Measurements from ENCODE around the gene DOCK9. TPM values are rescaled to one million over a fixed set of nuclear protein-coding genes. Genes with fewer than 3 reads are reported as not detected.

DOCK9 gene
- total and polyA plus RNA-seq, 2 donors (not counting 1 experiment from before 2014, with no cell fraction given): 18.2 TPM

DNA sequence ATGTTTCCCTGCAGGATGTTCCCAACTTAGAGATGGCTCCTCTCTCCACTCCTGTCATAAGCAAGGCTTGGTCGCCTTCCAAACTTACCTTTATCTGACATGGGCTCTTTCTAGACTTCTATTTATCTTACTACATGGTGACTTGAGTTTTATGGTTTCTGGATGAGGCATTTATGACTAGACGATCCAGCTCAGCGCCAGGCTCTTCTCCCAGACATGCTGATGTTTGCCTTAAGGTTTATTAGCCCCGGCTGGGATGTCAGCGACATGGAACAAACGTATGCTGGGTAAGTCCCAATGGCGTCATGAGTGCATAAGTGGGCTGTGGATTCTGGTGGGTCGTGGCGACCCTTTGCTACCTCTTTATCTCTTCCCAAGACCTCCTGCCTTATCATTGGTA lies 185.5 kb downstream of the DOCK9 start:
- H3K4me1 ChIP-seq (ENCODE audit: control insufficient read depth, extremely low read depth, insufficient read depth, low read length): no peaks in the 10 kb centered on the region
- H2AFZ ChIP-seq (ENCODE audit: low read length): no peak overlapping the region
- no peak for DNase-seq (ENCODE audit: low read depth in 2 of 2)
- no peak overlapping the region for H3K9ac ChIP-seq (ENCODE audit: insufficient read depth, low read length)
- H3K79me2 ChIP-seq (ENCODE audit: control insufficient read depth, insufficient read depth, low read length): no peaks in the 10 kb centered on the region
- TF ChIP-seq, protein P1, sequence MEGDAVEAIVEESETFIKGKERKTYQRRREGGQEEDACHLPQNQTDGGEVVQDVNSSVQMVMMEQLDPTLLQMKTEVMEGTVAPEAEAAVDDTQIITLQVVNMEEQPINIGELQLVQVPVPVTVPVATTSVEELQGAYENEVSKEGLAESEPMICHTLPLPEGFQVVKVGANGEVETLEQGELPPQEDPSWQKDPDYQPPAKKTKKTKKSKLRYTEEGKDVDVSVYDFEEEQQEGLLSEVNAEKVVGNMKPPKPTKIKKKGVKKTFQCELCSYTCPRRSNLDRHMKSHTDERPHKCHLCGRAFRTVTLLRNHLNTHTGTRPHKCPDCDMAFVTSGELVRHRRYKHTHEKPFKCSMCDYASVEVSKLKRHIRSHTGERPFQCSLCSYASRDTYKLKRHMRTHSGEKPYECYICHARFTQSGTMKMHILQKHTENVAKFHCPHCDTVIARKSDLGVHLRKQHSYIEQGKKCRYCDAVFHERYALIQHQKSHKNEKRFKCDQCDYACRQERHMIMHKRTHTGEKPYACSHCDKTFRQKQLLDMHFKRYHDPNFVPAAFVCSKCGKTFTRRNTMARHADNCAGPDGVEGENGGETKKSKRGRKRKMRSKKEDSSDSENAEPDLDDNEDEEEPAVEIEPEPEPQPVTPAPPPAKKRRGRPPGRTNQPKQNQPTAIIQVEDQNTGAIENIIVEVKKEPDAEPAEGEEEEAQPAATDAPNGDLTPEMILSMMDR (conservative IDR thresholded peaks at IDR 0.05 in 1 of 2, IDR thresholded peaks at IDR 0.05 in 1 of 2; ENCODE audit: low read depth in 1 of 2, low read length in 2 of 2): no peak
- TF ChIP-seq EZH2 (IDR thresholded peaks at IDR 0.05; ENCODE audit: low read length, missing control alignments): no peak
- no peak overlapping the region for H3K27ac ChIP-seq (ENCODE audit: insufficient read depth, low read length)
- no peaks in the 10 kb centered on the region for H3K27me3 ChIP-seq (ENCODE audit: control insufficient read depth, insufficient read depth, low read length)
- no peak overlapping the region for H3K4me3 ChIP-seq (replicated peaks in 1 of 4; ENCODE audit: control extremely low read depth in 1 of 4, insufficient read depth in 1 of 4, low read depth in 3 of 4, low read length in 4 of 4)
- H3K36me3 ChIP-seq (ENCODE audit: control insufficient read depth, insufficient read depth, low read length): no peaks in the 10 kb centered on the region
- H3K9me3 ChIP-seq (ENCODE audit: control insufficient read depth, insufficient read depth, low read depth, low read length): no peaks in the 10 kb centered on the region
- no peaks in the 10 kb centered on the region for H4K20me1 ChIP-seq (ENCODE audit: control insufficient read depth, extremely low read depth, insufficient read depth, low read length)
- H3K4me2 ChIP-seq (ENCODE audit: extremely low read depth, insufficient read depth, low read length): no peak overlapping the region

DNA sequence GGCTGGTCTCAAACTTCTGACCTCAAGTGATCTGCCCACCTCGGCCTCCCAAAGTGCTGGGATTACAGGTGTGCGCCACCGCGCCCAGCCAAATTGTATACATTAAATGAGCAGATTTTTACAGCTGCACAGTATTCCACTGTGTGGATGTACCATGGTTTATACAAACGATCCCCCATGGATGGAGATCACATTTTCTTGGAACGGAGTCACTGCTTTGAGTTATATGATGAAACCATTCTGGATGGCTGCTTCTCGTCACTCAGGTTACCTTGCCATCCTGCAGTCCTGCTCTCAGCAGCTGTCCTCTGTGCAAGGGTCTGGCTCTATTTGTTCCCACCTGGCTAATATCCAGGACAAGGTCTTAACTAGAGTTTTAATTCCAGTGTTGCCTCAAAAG lies 186.3 kb downstream of the DOCK9 start:
- no peaks in the 10 kb centered on the region for H4K20me1 ChIP-seq (ENCODE audit: control insufficient read depth, extremely low read depth, insufficient read depth, low read length)
- no peaks in the 10 kb centered on the region for H3K9me3 ChIP-seq (ENCODE audit: control insufficient read depth, insufficient read depth, low read depth, low read length)
- no peak for DNase-seq (ENCODE audit: low read depth in 2 of 2)
- TF ChIP-seq EZH2 (IDR thresholded peaks at IDR 0.05; ENCODE audit: low read length, missing control alignments): no peak
- TF ChIP-seq, protein P1 (conservative IDR thresholded peaks at IDR 0.05 in 1 of 2, IDR thresholded peaks at IDR 0.05 in 1 of 2; ENCODE audit: low read depth in 1 of 2, low read length in 2 of 2): no peak
- no peaks in the 10 kb centered on the region for H3K36me3 ChIP-seq (ENCODE audit: control insufficient read depth, insufficient read depth, low read length)
- H3K27ac ChIP-seq (ENCODE audit: insufficient read depth, low read length): no peak overlapping the region
- H3K4me3 ChIP-seq (replicated peaks in 1 of 4; ENCODE audit: control extremely low read depth in 1 of 4, insufficient read depth in 1 of 4, low read depth in 3 of 4, low read length in 4 of 4): no peak overlapping the region
- H3K27me3 ChIP-seq (ENCODE audit: control insufficient read depth, insufficient read depth, low read length): peaks cover 2% of the 10 kb centered on the region
- H3K4me1 ChIP-seq (ENCODE audit: control insufficient read depth, extremely low read depth, insufficient read depth, low read length): no peaks in the 10 kb centered on the region
- no peaks in the 10 kb centered on the region for H3K79me2 ChIP-seq (ENCODE audit: control insufficient read depth, insufficient read depth, low read length)
- no peak overlapping the region for H3K9ac ChIP-seq (ENCODE audit: insufficient read depth, low read length)
- no peak overlapping the region for H2AFZ ChIP-seq (ENCODE audit: low read length)
- no peak overlapping the region for H3K4me2 ChIP-seq (ENCODE audit: extremely low read depth, insufficient read depth, low read length)

DNA sequence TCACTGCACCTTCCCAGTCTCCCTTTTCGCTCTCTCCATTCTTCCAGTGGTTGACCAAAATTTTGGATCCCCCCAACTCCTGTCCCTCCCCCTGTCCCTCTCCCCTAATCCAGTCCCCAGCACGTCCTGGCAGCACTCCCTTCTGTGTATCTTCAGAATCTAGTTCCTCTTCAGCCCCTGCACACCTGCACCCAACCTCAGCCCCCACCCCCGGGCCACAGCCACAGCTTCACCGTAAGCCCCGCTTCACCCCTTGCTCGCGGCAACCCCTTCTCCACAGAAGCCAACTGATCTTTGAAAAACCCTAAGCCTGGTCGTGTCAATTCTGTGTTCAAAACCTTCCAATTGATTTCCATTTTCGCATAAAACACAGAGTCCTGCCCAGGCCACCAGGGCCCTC lies 189.9 kb downstream of the DOCK9 start:
- Histone ChIP-seq H3K9ac (ENCODE audit: insufficient read depth, low read length) (no peak overlapping the region), H4K20me1 (ENCODE audit: control insufficient read depth, extremely low read depth, insufficient read depth, low read length) (no peaks in the 10 kb centered on the region), H3K4me2 (ENCODE audit: extremely low read depth, insufficient read depth, low read length) (no peak overlapping the region), H2AFZ (ENCODE audit: low read length) (no peak overlapping the region), H3K36me3 (ENCODE audit: control insufficient read depth, insufficient read depth, low read length) (no peaks in the 10 kb centered on the region), H3K9me3 (ENCODE audit: control insufficient read depth, insufficient read depth, low read depth, low read length) (no peaks in the 10 kb centered on the region), H3K27ac (ENCODE audit: insufficient read depth, low read length) (no peak overlapping the region), H3K4me1 (ENCODE audit: control insufficient read depth, extremely low read depth, insufficient read depth, low read length) (no peaks in the 10 kb centered on the region), H3K4me3 (replicated peaks in 1 of 4; ENCODE audit: control extremely low read depth in 1 of 4, insufficient read depth in 1 of 4, low read depth in 3 of 4, low read length in 4 of 4) (no peak overlapping the region), H3K79me2 (ENCODE audit: control insufficient read depth, insufficient read depth, low read length) (no peaks in the 10 kb centered on the region), H3K27me3 (ENCODE audit: control insufficient read depth, insufficient read depth, low read length) (peaks cover 11% of the 10 kb centered on the region)
- TF ChIP-seq, protein P1 (conservative IDR thresholded peaks at IDR 0.05 in 1 of 2, IDR thresholded peaks at IDR 0.05 in 1 of 2; ENCODE audit: low read depth in 1 of 2, low read length in 2 of 2): no peak
- TF ChIP-seq EZH2 (IDR thresholded peaks at IDR 0.05; ENCODE audit: low read length, missing control alignments): no peak
- no peak for DNase-seq (ENCODE audit: low read depth in 2 of 2)
